HepG2 (cell line): ENCODE measurements around the gene RUSF1. TPM values are rescaled to one million over a fixed set of nuclear protein-coding genes. Genes with fewer than 3 reads are reported as not detected.
A peak's percentile ranks its signal among the peaks of the same experiment; 100 is the strongest.

ENCODE experiments used
- CAMTA2 ChIP-seq: sonication (generic); formaldehyde crosslinking; IDR thresholded peaks from 2 replicates; pipeline ENCODE4 v1.4.0; 2020; ENCODE audit warnings: mild to moderate bottlenecking, missing genetic modification reagents, borderline replicate concordance
- DPF2 ChIP-seq: sonication (generic); formaldehyde crosslinking; IDR thresholded peaks from 2 replicates; pipeline ENCODE4 v1.4.0; 2020; ENCODE audit warnings: mild to moderate bottlenecking, low read depth, missing genetic modification reagents, borderline replicate concordance
- DR1 ChIP-seq: sonication (generic); formaldehyde crosslinking; IDR thresholded peaks from 2 replicates; pipeline ENCODE4 v1.8.0; 2021; ENCODE audit warnings: mild to moderate bottlenecking, missing genetic modification reagents, inconsistent platforms
- EED ChIP-seq: sonication (generic); formaldehyde crosslinking; IDR thresholded peaks from 2 replicates; pipeline ENCODE4 v1.5.0; 2020; ENCODE audit warnings: mild to moderate bottlenecking, missing genetic modification reagents
- FOXM1 ChIP-seq: sonication (generic); formaldehyde crosslinking; IDR thresholded peaks from 2 replicates; pipeline ENCODE4 v1.5.0; 2020; ENCODE audit warnings: missing genetic modification reagents
- HNF4G ChIP-seq, 2 experiments: sonication (generic) in 1 of 2; formaldehyde crosslinking in 1 of 2; IDR thresholded peaks; 2 replicates each; pipeline versions ENCODE4 v1.4.0 to v1.6.1; 2011 to 2020; ENCODE audit warnings: borderline replicate concordance in 2 of 2, low read depth in 2 of 2, mild to moderate bottlenecking in 2 of 2, low read length in 1 of 2, missing genetic modification reagents in 1 of 2, moderate library complexity in 1 of 2
- KDM5B ChIP-seq: sonication (generic); formaldehyde crosslinking; IDR thresholded peaks from 2 replicates; pipeline ENCODE4 v1.4.0; 2020; ENCODE audit warnings: missing genetic modification reagents, mild to moderate bottlenecking, borderline replicate concordance
- LCORL ChIP-seq, 2 experiments: fragments of 450-650 bp in 1 of 2; sonication (generic) in 1 of 2; formaldehyde crosslinking in 1 of 2; IDR thresholded peaks; 2 replicates each; pipeline versions ENCODE4 v1.5.0 to v1.6.1; 2017 to 2020; ENCODE audit warnings: antibody characterized with exemption in 1 of 2, missing genetic modification reagents in 1 of 2
- MED1 ChIP-seq: sonication (generic); formaldehyde crosslinking; IDR thresholded peaks from 2 replicates; pipeline ENCODE4 v1.4.0; 2020; ENCODE audit warnings: missing genetic modification reagents
- MIER2 ChIP-seq: IDR thresholded peaks from 2 replicates; pipeline ENCODE4 v1.6.1; 2016; ENCODE audit warnings: missing biosample characterization, missing genetic modification reagents
- SCMH1 ChIP-seq: sonication (generic); formaldehyde crosslinking; IDR thresholded peaks from 2 replicates; pipeline ENCODE4 v1.9.0; 2021; ENCODE audit warnings: missing genetic modification reagents, mild to moderate bottlenecking, borderline replicate concordance
- TGIF2 ChIP-seq: IDR thresholded peaks from 2 replicates; pipeline ENCODE4 v1.6.1; 2016; ENCODE audit warnings: control low read depth, missing compliant biosample characterization
- XBP1 ChIP-seq: sonication (generic); formaldehyde crosslinking; IDR thresholded peaks from 2 replicates; pipeline ENCODE4 v1.5.0; 2020; ENCODE audit warnings: missing genetic modification reagents
- ZFP36L2 ChIP-seq: sonication (generic); formaldehyde crosslinking; IDR thresholded peaks from 2 replicates; pipeline ENCODE4 v1.4.0; 2020; ENCODE audit warnings: missing genetic modification reagents
- ZNF335 ChIP-seq: sonication (generic); formaldehyde crosslinking; IDR thresholded peaks from 2 replicates; pipeline ENCODE4 v1.4.0; 2020; ENCODE audit warnings: missing genetic modification reagents
- ZSCAN25 ChIP-seq: sonication (generic); formaldehyde crosslinking; IDR thresholded peaks from 2 replicates; pipeline ENCODE4 v1.8.0; 2022; ENCODE audit warnings: mild to moderate bottlenecking, missing genetic modification reagents
- ZSCAN9 ChIP-seq: IDR thresholded peaks from 2 replicates; pipeline ENCODE4 v1.6.1; 2016; ENCODE audit warnings: borderline replicate concordance
- polyA plus RNA-seq, 8 experiments: library from polyadenylated mRNA; depleted of rRNA in 3 of 8; stranded (reverse) in 7 of 8; unstranded in 1 of 8; fragments of >200 nt; fragmentation: Illumina TruSeq in 4 of 8; extraction: Trizol in 4 of 8; gene quantifications; 2 replicates each; pipeline versions ENCODE4 v1.2.1 to v1.2.3, GENCODE V29; 2011 to 2016; ENCODE audit warnings: low read depth in 4 of 8, missing spikeins in 1 of 8, mixed read lengths in 1 of 8; ENCODE audit not compliant: insufficient read depth in 1 of 8
- total RNA-seq, 5 experiments: library from RNA; depleted of rRNA; stranded (reverse); fragments of >200 nt; fragmentation: Illumina TruSeq; extraction: Trizol; gene quantifications; 2 replicates each; pipeline ENCODE4 v1.2.3, GENCODE V29; 2016; ENCODE audit warnings: low read depth in 1 of 5
- TF ChIP-seq, protein P1 (sequence below): sonication (generic); formaldehyde crosslinking; IDR thresholded peaks from 2 replicates; pipeline ENCODE4 v1.4.0; 2020; ENCODE audit warnings: missing genetic modification reagents
- TF ChIP-seq, protein P2 (sequence below): sonication (generic); formaldehyde crosslinking; conservative IDR thresholded peaks from 2 replicates; pipeline ENCODE4 v1.5.0; 2020; ENCODE audit warnings: missing genetic modification reagents
- TF ChIP-seq, protein P3 (sequence below): sonication (generic); formaldehyde crosslinking; IDR thresholded peaks from 2 replicates; pipeline ENCODE4 v1.4.0; 2020; ENCODE audit warnings: low read depth, mild to moderate bottlenecking, missing genetic modification reagents
- TF ChIP-seq, protein P4 (sequence below): IDR thresholded peaks from 2 replicates; pipeline ENCODE4 v1.6.1; 2016; ENCODE audit warnings: mild to moderate bottlenecking
- TF ChIP-seq, protein P5 (sequence below): IDR thresholded peaks from 2 replicates; pipeline ENCODE4 v1.6.1; 2016; ENCODE audit warnings: missing genetic modification reagents, missing compliant biosample characterization

RUSF1 gene
- total and polyA plus RNA-seq, 2 of the 13 experiments (the other 11 are each of a cell fraction or from before 2014, with no cell fraction given) = 40.8 to 50.2 TPM

DNA sequence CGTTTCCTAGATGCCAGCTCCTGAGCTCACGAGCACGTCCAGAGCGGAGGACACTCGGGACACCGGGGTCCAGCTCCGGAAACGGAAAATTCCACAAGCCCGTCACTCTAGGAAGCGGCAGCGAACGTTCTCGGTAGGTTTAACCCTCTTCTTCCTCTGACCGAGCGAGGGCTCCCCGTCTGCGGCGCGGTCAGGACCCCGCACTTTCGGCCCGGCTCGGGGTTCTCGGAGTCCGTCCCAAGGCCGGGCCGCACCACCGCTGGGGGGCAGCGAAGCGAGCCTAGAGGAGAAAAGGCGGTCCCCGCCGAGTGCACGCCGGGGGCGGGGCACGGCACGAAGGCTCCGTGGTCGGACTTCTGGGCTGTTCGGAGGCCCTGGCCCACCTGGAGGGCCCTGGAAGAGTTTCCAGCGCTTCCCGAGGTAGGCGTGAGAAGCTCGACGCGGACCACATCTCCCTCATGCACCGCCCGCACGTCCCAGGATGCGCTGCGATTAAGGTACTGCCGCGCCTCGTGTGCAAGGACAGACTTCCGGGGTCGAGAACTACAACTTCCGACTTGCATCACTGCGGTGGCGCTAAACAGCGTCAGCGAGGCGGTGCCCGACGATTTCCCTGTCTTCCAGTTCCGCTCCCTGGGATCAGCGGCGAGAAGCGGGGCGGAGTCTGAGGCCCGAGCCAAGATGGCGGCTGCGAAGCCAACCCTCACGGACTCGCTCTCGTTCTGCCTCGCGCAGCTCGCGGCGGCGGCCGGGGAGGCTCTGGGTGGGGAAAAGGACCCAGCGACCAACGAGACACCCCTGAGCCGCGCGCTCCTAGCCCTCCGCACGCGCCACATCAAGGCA is 49.1 kb downstream of the RUSF1 start, which contains the start of gene ARMC5 (continued):
- TF ChIP-seq HNF4G (IDR thresholded peaks at IDR 0.05; ENCODE audit: borderline replicate concordance, low read depth, low read length) (no peak), HNF4G (CRISPR knock-in tag; IDR thresholded peaks at IDR 0.05; ENCODE audit: borderline replicate concordance, low read depth) (peak; percentile 42; the same call in 1 of the 2 replicates), MIER2 (CRISPR knock-in tag) (peak; percentile 71; the same call in 1 of the 2 replicates), ZSCAN25 (CRISPR knock-in tag) (no peak; the same call in 1 of the 2 replicates), KDM5B (CRISPR knock-in tag) (peak; percentile 86), SCMH1 (CRISPR knock-in tag) (no peak), FOXM1 (CRISPR knock-in tag) (no peak), MED1 (CRISPR knock-in tag) (peak; percentile 86), XBP1 (peak; percentile 65; the same call in 1 of the 2 replicates), ZNF335 (CRISPR knock-in tag) (peak; percentile 85; the same call in 1 of the 2 replicates), TGIF2 (CRISPR knock-in tag) (0 out of 2 replicates have a peak, but pooled peaks have one; percentile 62), EED (CRISPR knock-in tag) (peak; percentile 90; the same call in 1 of the 2 replicates), ZFP36L2 (CRISPR knock-in tag) (peak; percentile 83; the same call in 1 of the 2 replicates), CAMTA2 (CRISPR knock-in tag) (no peak; the same call in 1 of the 2 replicates), DPF2 (CRISPR knock-in tag) (no peak), LCORL (IDR thresholded peaks at IDR 0.05) (no peak), LCORL (CRISPR knock-in tag; IDR thresholded peaks at IDR 0.05) (peak; percentile 91), ZSCAN9 (peak; percentile 47; the same call in 1 of the 2 replicates), DR1 (CRISPR knock-in tag) (peak; percentile 87)
- TF ChIP-seq, protein P1, sequence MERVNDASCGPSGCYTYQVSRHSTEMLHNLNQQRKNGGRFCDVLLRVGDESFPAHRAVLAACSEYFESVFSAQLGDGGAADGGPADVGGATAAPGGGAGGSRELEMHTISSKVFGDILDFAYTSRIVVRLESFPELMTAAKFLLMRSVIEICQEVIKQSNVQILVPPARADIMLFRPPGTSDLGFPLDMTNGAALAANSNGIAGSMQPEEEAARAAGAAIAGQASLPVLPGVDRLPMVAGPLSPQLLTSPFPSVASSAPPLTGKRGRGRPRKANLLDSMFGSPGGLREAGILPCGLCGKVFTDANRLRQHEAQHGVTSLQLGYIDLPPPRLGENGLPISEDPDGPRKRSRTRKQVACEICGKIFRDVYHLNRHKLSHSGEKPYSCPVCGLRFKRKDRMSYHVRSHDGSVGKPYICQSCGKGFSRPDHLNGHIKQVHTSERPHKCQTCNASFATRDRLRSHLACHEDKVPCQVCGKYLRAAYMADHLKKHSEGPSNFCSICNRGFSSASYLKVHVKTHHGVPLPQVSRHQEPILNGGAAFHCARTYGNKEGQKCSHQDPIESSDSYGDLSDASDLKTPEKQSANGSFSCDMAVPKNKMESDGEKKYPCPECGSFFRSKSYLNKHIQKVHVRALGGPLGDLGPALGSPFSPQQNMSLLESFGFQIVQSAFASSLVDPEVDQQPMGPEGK (CRISPR knock-in tag) = peak; percentile 80; the same call in 1 of the 2 replicates
- TF ChIP-seq, protein P2, sequence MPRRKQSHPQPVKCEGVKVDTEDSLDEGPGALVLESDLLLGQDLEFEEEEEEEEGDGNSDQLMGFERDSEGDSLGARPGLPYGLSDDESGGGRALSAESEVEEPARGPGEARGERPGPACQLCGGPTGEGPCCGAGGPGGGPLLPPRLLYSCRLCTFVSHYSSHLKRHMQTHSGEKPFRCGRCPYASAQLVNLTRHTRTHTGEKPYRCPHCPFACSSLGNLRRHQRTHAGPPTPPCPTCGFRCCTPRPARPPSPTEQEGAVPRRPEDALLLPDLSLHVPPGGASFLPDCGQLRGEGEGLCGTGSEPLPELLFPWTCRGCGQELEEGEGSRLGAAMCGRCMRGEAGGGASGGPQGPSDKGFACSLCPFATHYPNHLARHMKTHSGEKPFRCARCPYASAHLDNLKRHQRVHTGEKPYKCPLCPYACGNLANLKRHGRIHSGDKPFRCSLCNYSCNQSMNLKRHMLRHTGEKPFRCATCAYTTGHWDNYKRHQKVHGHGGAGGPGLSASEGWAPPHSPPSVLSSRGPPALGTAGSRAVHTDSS (CRISPR knock-in tag) = no peak; the same call in 1 of the 2 replicates
- TF ChIP-seq, protein P3, sequence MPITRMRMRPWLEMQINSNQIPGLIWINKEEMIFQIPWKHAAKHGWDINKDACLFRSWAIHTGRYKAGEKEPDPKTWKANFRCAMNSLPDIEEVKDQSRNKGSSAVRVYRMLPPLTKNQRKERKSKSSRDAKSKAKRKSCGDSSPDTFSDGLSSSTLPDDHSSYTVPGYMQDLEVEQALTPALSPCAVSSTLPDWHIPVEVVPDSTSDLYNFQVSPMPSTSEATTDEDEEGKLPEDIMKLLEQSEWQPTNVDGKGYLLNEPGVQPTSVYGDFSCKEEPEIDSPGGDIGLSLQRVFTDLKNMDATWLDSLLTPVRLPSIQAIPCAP (CRISPR knock-in tag) = no peak; the same call in 1 of the 2 replicates
- TF ChIP-seq, protein P4, sequence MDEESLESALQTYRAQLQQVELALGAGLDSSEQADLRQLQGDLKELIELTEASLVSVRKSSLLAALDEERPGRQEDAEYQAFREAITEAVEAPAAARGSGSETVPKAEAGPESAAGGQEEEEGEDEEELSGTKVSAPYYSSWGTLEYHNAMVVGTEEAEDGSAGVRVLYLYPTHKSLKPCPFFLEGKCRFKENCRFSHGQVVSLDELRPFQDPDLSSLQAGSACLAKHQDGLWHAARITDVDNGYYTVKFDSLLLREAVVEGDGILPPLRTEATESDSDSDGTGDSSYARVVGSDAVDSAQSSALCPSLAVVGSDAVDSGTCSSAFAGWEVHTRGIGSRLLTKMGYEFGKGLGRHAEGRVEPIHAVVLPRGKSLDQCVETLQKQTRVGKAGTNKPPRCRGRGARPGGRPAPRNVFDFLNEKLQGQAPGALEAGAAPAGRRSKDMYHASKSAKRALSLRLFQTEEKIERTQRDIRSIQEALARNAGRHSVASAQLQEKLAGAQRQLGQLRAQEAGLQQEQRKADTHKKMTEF (CRISPR knock-in tag) = peak; percentile 98
- TF ChIP-seq, protein P5, sequence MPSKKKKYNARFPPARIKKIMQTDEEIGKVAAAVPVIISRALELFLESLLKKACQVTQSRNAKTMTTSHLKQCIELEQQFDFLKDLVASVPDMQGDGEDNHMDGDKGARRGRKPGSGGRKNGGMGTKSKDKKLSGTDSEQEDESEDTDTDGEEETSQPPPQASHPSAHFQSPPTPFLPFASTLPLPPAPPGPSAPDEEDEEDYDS (CRISPR knock-in tag) = peak; percentile 53
